GM10266 (cell line): Measurements from ENCODE around the gene FZD10.

Experiments
- DNase-seq: peaks from one replicate; pipeline ENCODE4 v3.0.0; 2012; ENCODE audit errors: extremely low spot score
- TF ChIP-seq, protein P1 (sequence below): IDR thresholded peaks from 2 replicates; pipeline ENCODE4 v1.5.1; 2012; ENCODE audit warnings: mild to moderate bottlenecking, low read depth; ENCODE audit not compliant: control insufficient read depth, insufficient read depth; ENCODE audit errors: missing control alignments

Gene FZD10

DNA sequence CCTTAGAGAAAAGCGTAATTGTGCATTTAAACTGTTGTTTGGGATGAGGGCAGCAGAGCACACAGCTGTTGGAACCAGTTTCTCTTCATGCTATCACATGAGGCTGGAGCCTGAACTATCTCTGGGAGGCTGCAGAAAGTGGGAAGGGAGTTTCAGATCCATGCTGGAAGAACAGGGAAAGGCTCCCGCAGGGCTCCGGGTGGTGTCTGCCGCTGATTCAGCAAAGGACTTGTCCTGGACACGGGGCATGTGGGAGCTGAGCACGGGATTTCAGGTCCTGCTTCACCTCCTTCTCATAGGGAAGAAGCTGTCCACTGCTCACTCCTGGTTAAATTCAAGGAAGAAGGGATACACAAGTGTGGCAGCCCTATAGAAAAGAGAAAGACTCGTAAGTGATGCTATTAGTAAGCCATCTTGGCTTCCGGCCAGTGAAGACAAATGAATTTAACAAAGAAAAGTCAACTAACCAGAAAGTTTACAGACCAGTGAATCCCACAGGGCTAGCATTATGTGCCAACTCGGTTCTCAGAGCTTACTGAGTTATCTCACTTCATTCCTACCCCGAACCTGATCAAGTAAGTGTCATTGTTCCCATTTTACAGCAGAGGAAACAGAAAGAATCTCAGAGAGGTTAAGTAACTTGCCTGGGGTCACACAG lies 6.7 kb upstream of the FZD10 start:
- TF ChIP-seq, protein P1, sequence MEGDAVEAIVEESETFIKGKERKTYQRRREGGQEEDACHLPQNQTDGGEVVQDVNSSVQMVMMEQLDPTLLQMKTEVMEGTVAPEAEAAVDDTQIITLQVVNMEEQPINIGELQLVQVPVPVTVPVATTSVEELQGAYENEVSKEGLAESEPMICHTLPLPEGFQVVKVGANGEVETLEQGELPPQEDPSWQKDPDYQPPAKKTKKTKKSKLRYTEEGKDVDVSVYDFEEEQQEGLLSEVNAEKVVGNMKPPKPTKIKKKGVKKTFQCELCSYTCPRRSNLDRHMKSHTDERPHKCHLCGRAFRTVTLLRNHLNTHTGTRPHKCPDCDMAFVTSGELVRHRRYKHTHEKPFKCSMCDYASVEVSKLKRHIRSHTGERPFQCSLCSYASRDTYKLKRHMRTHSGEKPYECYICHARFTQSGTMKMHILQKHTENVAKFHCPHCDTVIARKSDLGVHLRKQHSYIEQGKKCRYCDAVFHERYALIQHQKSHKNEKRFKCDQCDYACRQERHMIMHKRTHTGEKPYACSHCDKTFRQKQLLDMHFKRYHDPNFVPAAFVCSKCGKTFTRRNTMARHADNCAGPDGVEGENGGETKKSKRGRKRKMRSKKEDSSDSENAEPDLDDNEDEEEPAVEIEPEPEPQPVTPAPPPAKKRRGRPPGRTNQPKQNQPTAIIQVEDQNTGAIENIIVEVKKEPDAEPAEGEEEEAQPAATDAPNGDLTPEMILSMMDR, result no peak
- DNase-seq, result no peak

DNA sequence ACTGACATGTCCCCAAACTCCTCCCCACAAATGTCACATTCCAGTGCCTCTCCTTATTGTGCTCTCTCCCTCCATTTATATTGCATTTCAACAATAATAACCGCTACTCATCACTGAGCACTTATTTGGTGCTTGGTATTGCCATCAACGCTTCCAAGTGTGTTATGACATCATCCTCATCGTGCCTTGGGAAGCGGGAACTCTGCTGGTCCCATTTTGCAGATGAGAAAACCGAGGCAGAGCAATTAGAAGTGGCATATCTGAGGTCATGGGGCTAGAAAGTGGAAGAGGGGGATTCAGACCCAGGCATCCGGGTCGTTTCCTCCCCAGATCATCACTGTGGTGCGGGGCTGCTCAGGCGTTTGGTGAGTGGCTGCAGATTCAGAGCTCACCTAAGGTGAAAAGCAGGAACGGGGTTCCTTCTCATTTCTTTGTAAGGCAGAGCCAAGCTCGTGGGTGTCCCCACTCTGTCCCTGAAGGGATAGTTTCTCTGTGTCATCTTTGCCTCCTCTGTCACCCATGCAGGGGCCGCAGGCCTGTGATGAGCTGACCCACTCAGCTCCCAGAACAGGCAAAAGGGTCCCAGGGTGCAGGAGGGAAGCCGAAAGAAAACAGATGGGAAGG lies 5.5 kb upstream of the FZD10 start:
- TF ChIP-seq, protein P1, result no peak
- DNase-seq, result no peak

DNA sequence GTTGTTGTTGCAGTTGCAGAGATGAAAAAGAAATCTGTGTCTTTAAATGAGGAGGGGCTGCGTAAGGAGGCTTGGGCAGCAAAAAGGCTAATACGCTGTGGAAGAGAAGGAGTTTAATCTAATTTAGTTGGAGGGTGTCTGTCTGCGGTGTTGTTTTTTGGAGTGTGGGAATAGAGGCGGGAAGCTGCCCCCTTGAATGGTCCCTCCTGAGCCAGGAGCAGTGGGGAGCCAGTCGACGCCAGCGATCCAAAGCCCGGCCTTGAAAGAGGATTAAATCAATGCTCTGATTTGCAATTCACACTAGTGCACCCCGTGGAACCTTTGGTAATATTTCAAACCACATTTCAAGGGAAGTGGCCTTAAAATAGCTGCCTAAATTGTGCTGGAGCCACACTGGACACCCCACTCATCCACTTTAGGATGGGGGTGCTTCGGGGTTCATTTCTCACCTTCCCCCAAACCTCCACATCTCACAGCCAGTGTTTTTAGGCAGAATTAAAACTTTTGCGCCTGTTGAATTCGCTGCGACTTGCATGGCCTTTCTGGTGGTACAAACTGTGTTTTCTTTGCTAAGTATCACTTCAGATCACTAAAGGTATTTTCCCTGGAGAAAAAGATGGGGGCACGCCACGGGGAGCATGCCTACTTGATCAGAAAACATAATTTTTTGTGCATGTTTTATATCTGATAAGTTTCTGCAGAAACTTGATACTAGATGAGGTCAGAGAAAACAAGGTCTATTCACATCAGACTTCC lies 4.1 kb upstream of the FZD10 start:
- no peak for DNase-seq
- TF ChIP-seq, protein P1, result no peak

DNA sequence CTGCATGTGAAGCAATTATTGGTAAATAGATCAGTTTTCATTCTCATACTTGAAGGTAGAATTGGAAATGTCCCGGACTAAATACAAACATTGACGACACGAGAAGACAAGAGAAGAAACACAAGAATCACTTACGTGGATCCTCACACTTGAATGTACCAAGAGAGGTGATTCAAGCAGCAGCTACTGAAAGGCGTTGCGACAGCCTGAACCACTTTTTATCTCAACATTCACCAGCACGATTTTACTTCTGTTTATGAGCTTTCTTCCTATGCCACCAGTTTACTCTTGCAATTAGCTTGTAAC lies 3.6 kb upstream of the FZD10 start:
- TF ChIP-seq, protein P1, result no peak
- DNase-seq, result no peak

DNA sequence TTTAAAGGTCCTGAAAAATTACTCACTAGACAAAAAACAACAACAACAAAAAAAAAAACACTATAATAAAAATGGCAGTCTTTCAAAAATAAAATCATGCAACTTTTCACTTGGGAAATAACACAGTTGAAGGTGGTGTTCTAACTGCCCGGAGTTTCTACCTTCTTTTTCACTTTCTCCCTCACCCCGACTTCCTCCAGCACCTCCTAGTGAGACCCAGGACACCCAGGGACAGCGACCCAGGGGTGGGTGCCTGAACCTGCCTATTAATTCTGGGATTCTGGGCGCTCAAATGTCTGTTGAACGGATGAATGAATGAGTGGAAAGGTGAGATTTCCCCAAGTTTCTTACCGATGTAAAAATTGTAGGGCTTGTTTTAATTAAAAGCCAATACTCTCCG lies 2.0 kb upstream of the FZD10 start:
- TF ChIP-seq, protein P1, result no peak
- DNase-seq, result no peak

DNA sequence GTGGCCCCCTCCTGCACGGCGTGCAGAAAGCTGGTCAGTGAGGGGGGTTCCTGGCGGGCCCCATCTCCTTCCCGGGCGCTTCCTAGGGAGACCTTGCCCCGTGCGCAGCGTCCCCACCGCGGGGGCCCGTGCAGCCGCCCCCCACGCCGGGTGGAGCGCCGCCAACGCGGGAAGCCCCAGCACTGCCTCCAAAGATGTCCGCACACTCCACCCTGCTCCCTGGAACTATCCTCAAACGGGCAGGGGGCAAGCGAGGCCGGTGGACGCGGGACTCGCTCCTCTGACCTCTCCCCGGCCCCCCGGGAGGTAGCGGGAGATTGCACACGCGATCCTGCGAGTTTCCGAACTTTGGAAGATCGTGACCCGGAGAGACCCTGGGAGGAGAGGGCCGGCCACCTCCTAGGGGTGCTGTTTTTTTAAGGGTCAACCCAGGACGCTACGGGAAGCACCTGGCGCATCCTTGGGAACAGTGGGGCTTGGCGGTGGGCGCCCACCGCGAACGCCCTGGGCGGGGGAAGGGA lies 1.5 kb upstream of the FZD10 start:
- TF ChIP-seq, protein P1, result no peak
- DNase-seq, result no peak
